Renal pelvis (tissue), 4 donors: Measurements from ENCODE around the gene CXCL11. TPM values are rescaled to one million over a fixed set of nuclear protein-coding genes. Genes with fewer than 3 reads are reported as not detected.
"Not testable (repeated sequence)": the region's sequence is repeated elsewhere in the genome, so short reads cannot be mapped to it uniquely, and the experiment has no call there.

Experiments
- DNase-seq: peaks from one replicate; pipeline ENCODE4 v3.0.0-alpha.2; 2013
- polyA plus RNA-seq, 3 donors: library from polyadenylated mRNA; unstranded; fragments of 120-200 nt; gene quantifications; one replicate each; pipeline ENCODE4 v1.2.1, GENCODE V29; 2013; ENCODE audit not compliant: insufficient read length in 3 of 3

Gene CXCL11
- polyA plus RNA-seq, 3 donors: 0.33 to 0.38 (median 0.33) TPM

DNA sequence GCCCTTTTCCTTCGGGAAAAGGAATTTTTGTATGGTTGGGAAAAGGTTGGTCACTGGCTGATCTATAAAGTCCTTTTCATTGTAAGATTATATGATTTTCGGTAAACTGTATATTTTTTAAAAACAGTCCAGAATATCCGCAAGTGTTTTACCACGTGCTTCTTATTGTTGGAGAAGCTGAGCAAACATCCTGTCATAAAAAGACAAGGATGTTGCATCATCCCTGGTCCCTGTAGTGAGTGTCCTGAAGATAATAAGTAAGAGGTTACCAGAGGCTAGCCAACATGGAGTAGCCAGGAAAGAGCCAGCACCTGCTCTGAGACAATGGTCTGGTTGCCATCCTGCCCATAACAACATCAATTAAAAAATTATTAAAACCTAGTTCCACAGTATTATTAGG is 33.7 kb downstream of the CXCL11 start:
- no peak for DNase-seq

DNA sequence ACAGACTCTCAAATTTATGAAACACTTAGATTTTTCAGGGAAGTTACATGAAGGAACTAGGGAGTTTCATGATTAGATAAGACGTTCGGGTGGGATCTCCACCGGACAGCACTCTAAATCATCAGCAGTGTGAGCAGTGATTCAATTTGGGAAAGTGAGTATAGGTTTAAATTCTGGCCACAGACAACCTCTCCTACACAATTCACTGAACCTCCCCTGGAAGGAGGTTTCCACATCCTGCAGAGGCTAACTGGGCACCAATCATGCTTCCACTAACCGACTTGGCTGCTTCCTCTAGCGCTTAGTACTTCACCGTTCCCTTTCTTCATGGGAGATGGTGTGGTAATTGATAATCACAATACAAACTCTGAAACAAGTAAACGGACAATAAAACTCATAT is 34.2 kb downstream of the CXCL11 start:
- DNase-seq: no peak

DNA sequence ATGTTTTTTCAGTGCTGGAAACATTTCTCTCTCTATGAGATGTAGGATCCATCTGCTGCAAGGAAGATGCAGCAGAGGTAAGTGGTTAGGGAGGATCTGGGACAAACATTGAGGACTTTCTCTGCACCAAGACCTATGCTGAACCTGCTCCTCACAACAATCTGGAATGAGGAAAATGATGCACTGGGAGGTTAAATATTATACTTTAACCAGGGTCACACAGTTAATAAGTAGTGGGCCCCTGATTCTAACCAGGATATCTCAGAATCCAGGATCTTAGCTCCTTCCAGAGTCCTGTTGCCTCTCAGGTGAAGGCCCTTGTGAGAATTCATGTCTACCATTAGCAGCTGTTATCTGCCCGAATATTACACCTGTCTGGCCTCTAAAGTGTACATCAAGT is 35.6 kb downstream of the CXCL11 start:
- DNase-seq: no peak

DNA sequence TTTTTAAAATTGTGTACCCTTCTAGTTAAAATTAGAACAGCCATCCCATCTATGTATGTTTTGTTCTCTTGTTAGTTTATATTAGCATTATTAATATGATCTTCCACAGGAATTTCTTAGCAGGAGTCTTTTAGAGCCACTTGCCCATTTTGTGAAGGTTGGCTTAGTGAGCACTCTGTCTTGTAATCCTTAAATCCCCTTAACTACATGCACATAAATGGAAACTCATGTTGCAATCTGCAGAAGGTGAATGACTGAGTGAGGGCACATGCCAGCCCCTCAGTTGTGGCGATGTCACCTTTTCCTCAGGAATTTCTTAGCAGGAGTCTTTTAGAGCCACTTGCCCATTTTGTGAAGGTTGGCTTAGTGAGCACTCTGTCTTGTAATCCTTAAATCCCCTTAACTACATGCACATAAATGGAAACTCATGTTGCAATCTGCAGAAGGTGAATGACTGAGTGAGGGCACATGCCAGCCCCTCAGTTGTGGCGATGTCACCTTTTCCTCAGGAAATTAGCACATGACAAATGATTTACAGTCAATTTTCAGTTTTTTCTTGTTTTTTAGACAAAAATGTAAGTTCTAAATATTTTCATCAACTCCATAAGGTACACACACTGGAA is 37.2 kb downstream of the CXCL11 start:
- not testable (repeated sequence) for DNase-seq

DNA sequence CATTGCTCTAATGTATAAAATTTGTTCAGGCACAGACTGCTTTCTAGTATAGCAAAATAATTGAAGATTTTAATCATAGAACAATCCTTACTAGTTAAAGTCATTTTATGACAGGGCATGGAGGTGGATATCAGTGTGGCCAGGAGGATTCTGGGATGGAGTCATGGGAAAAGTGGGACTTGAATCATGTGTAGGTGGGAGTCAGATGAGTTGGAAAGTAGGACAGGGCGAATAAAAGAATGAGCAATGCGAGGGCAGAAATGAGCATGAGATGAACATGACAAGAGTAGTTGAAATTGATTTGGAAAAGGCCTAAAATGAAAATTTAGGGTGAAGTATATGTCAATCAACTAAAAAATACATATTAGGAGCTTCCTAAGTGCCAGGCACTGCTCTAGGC is 37.9 kb downstream of the CXCL11 start:
- no peak for DNase-seq

DNA sequence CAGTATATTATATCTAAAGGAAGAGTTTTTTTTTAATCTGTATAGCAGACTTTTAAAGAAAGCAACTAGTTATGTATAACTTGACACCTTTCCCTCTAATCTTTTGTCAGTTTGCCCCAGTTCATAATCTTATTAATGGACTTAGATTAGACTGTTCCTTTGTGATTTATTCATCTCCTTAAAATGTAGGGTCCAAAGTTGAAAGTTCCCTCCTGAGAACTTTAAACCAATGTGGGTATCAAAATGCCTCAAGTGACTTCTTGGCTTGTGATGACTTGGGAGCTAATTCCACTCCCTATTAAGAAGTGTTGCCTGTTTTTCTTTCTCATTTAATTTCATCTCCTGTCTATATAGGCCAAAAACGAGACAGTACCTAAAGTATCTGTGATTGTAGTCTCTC is 38.8 kb downstream of the CXCL11 start:
- no peak for DNase-seq

DNA sequence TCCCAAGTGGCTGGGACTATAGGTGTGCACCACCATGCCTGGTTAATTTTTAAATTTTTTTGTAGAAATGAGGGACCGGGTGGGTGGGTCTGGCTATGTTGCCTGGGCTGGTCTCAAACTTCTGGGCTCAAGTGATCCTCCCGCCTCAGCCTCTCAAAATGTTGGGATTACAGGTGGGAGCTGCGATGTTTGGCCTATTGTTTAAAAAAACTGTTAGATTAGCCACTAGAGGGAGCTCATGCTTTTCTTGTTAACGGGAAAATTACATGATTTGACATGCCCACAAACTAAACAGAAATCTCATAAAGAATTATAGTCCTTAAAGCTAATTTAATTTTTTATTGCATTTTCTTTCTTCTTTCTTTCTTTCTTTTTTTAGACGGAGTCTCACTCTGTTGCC is 40.1 kb downstream of the CXCL11 start:
- no peak for DNase-seq

DNA sequence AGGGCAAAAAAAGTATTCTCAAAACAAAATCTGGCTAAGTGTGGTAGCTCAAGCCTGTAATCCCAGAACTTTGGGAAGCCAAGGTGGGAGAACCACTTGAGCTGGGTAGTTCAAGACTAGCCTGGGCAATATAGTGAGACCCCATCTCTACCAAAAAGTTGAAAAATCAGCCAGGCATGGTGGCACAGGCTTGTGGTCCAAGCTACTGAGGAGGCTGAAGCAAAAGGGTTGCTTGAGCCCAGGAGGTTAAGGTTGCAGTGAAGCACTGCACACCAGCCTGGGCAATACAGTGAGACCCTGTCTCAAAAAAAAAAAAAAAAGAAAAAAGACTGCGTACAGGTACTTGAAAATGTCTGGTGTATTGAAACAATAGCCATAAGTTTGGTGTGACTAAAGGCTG is 43.4 kb downstream of the CXCL11 start:
- no peak for DNase-seq

DNA sequence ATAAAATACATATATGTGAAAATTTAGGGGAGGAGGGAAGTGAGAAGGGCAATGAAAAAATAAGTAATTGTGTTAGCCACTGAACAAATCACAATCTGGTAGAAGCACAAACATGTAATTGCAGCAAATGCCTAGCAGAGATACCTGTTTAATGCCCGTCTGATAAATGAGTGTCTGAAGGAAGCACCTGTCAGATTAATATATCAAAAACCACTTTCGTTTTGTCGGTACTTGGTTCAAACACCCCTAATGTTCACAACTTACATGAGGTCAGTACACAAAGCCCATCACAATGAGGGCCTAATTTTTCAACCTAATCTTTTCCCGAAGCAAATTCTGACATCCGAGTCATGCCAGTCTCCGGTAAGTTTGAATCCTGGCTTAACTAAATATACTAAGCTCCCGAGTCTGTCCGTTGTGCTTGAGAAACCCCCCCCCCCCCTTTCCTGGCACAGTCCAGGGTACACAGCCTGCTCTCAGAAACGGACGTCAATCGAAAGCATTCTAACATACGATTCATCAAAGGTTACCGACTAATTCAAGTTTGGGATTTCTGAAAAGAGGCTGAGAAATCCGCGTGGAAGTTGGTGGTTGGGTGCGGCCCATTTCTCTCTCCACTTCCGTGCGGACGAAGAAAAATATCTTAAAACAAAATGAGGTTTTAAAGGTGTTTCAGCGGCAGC is 45.9 kb downstream of the CXCL11 start:
- DNase-seq: no peak

DNA sequence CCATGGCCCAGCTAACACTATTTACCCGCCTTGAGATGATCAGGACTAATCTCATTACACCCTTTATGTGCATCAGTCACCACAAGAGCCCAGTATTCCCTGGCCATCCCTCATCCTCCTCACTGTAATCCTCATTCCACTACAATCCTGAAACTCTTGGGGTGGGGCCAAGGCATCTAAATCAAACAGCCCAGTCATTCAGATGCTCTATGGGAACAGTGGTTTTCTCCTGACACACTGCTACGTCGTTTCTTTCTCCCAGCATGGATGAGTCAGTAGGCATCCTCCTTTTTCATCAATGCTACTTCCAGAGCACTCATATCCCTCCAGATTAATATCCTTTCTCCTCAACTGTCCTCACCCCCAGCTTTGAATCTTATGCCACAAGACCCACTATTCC is 50.8 kb downstream of the CXCL11 start:
- DNase-seq: no peak

Other genes with a start within 250 kb of the CXCL11 start
- under 1 TPM in 2 of 3 donors, not detected in 1; 0.04 to 0.15 TPM for gene PPEF2, start 133.6 kb downstream of the CXCL11 start, polyA plus RNA-seq
- gene NAAA, start 95.1 kb downstream of the CXCL11 start, polyA plus RNA-seq: 10 to 100 TPM; 12.0 to 15.7 (median 14.3) TPM
- gene SDAD1, start 45.1 kb downstream of the CXCL11 start, polyA plus RNA-seq: 10 to 100 TPM; 42.0 to 45.2 (median 45.0) TPM
- gene CXCL9, start 28.6 kb downstream of the CXCL11 start, polyA plus RNA-seq: not detected
- 1 to 10 TPM; 3.6 to 4.7 (median 4.1) TPM for gene CXCL10, start 12.6 kb downstream of the CXCL11 start, polyA plus RNA-seq
- under 1 TPM; 0.27 to 0.86 (median 0.68) TPM for gene ART3, start 38.6 kb upstream of the CXCL11 start, polyA plus RNA-seq
- 10 to 100 TPM; 67.3 to 93.6 (median 79.2) TPM for gene NUP54, start 112.3 kb upstream of the CXCL11 start, polyA plus RNA-seq
- gene SCARB2, start 177.8 kb upstream of the CXCL11 start, polyA plus RNA-seq: 100 to 1,000 TPM; 154 to 171 (median 161) TPM
- gene FAM47E, start 215.7 kb upstream of the CXCL11 start, polyA plus RNA-seq: 10 to 100 TPM in 1 of 3 donors, 1 to 10 TPM in 2; 6.6 to 10.4 (median 9.3) TPM